BJ (cell line): Measurements from ENCODE around the gene VSIG8. TPM values are rescaled to one million over a fixed set of nuclear protein-coding genes. Genes with fewer than 3 reads are reported as not detected.

Source experiments
- CTCF ChIA-PET: fragments of 350-600 bp; formaldehyde crosslinking; extraction: SDS; loops from one replicate; lab custom pipeline; 2021; ENCODE audit warnings: antibody characterized with exemption, inconsistent platforms; lab: Yijun Ruan, JAX
- POLR2A ChIA-PET: fragments of 300-600 bp; sonication (Branson Sonifier 250); formaldehyde crosslinking; extraction: SDS; loops from one replicate; lab custom pipeline; 2021; ENCODE audit warnings: antibody characterized with exemption; lab: Charles Lee
- DNase-seq: peaks from one replicate; pipeline ENCODE4 v3.0.0-alpha.2; 2011; ENCODE audit warnings: low read depth
- H3K27me3 ChIP-seq: 2 replicates; pipeline ENCODE4 v1.6.0; 2011; ENCODE audit warnings: low read length; ENCODE audit not compliant: control insufficient read depth, insufficient read depth
- H3K36me3 ChIP-seq: 2 replicates; pipeline ENCODE4 v1.5.1; 2011; ENCODE audit warnings: low read length; ENCODE audit not compliant: control insufficient read depth, insufficient read depth
- H3K4me3 ChIP-seq: 2 replicates; pipeline ENCODE4 v1.5.1; 2011; ENCODE audit warnings: low read depth, mild to moderate bottlenecking, control low read depth, low read length
- CTCF ChIP-seq: IDR thresholded peaks from 2 replicates; pipeline ENCODE4 v1.5.1; 2011; ENCODE audit warnings: low read depth, mild to moderate bottlenecking, control low read depth, inconsistent platforms, low read length, moderate library complexity; ENCODE audit not compliant: insufficient read depth
- polyA plus RNA-seq: library from polyadenylated mRNA; depleted of rRNA; stranded (reverse); fragments of >200 nt; gene quantifications from 2 replicates; pipeline ENCODE4 v1.2.3, GENCODE V29; 2011

VSIG8 gene
- polyA plus RNA-seq, 1 experiment = not detected

- H3K36me3 ChIP-seq = no peaks in the 10 kb centered on the region
- TF ChIP-seq CTCF = no peak
- no peaks in the 10 kb centered on the region for H3K27me3 ChIP-seq
- ChIA-PET POLR2A (no interaction called here), CTCF (interaction anchor here (0.9 kb wide), 1 partner anchor 10 kb away, joined by 3 read pairs; no protein-coding TSS in a partner anchor)
- H3K4me3 ChIP-seq = no peak overlapping the region
- no peak for DNase-seq
Measured at GRCh38 chr1:159866066-159866465, 3.6 kb upstream of the VSIG8 start.

- TF ChIP-seq CTCF = no peak
- Histone ChIP-seq H3K4me3 (no peak overlapping the region), H3K36me3 (no peaks in the 10 kb centered on the region), H3K27me3 (no peaks in the 10 kb centered on the region)
- ChIA-PET CTCF (interaction anchor here (1.5 kb wide), 1 partner anchor 65 kb away, joined by 5 read pairs; no protein-coding TSS in a partner anchor), POLR2A (no interaction called here)
- DNase-seq = no peak
Measured at GRCh38 chr1:159864262-159864661, 1.8 kb upstream of the VSIG8 start.

- TF ChIP-seq CTCF = no peak
- no peaks in the 10 kb centered on the region for H3K27me3 ChIP-seq
- ChIA-PET POLR2A (no interaction called here), CTCF (interaction anchor here (0.6 to 0.9 kb wide), 3 partner anchors 29 to 1163 kb away, joined by 3 to 4 read pairs (median 3); no protein-coding TSS in a partner anchor)
- no peak for DNase-seq
- no peaks in the 10 kb centered on the region for H3K36me3 ChIP-seq
- no peak overlapping the region for H3K4me3 ChIP-seq
Measured at GRCh38 chr1:159862031-159862430, 426 bp downstream of the VSIG8 start.

- no peak for TF ChIP-seq CTCF
- POLR2A ChIA-PET = interaction anchor here (1.1 kb wide), 1 partner anchor 29 kb away, joined by 4 read pairs; no protein-coding TSS in a partner anchor
- no peak overlapping the region for H3K4me3 ChIP-seq
- no peak for DNase-seq
- H3K36me3 ChIP-seq = no peaks in the 10 kb centered on the region
- CTCF ChIA-PET = no interaction called here
- no peaks in the 10 kb centered on the region for H3K27me3 ChIP-seq
Measured at GRCh38 chr1:159861218-159861617, 1.2 kb downstream of the VSIG8 start.

GRCh38 chr1:159860456-159860855 lies 2.0 kb downstream of the VSIG8 start:
- ChIA-PET POLR2A (interaction anchor here (1.1 kb wide), 1 partner anchor 30 kb away, joined by 4 read pairs; no protein-coding TSS in a partner anchor), CTCF (no interaction called here)
- Histone ChIP-seq H3K36me3 (no peaks in the 10 kb centered on the region), H3K4me3 (no peak overlapping the region), H3K27me3 (no peaks in the 10 kb centered on the region)
- TF ChIP-seq CTCF = no peak
- DNase-seq = no peak
